Lung (tissue), 12 donors: ENCODE data around the gene DCAF7. TPM values are rescaled to one million over a fixed set of nuclear protein-coding genes. Genes with fewer than 3 reads are reported as not detected.

Experiments used
- ATAC-seq: fragments of 200-7000 bp; cut with Tn5 transposase; one replicate; pipeline ENCODE4 v1.9.1; 2020; ENCODE audit warnings: moderate number of reproducible peaks; ENCODE audit not compliant: insufficient read depth, low FRiP score
- DNase-seq, 3 donors: peaks; one replicate each; pipeline ENCODE4 v3.0.0-alpha.2; 2013 to 2017
- H3K27ac ChIP-seq, 2 donors: one replicate each; pipeline ENCODE4 v1.5.1; 2013; ENCODE audit warnings: mild to moderate bottlenecking in 2 of 2, moderate library complexity in 2 of 2, control low read depth in 1 of 2, inconsistent platforms in 1 of 2, low read depth in 1 of 2, low read length in 1 of 2
- H3K27me3 ChIP-seq, 3 donors: one replicate each; pipeline ENCODE4 v1.5.1; 2013; ENCODE audit warnings: low read length in 2 of 3; ENCODE audit not compliant: control insufficient read depth in 3 of 3, insufficient read depth in 3 of 3
- H3K36me3 ChIP-seq, 4 donors: one replicate each; pipeline ENCODE4 v1.5.1; 2013; ENCODE audit warnings: low read length in 4 of 4, mild to moderate bottlenecking in 1 of 4, moderate library complexity in 1 of 4; ENCODE audit not compliant: control insufficient read depth in 4 of 4, insufficient read depth in 4 of 4
- H3K4me1 ChIP-seq, 5 donors: one replicate each; pipeline ENCODE4 v1.5.1; 2013; ENCODE audit warnings: low read length in 5 of 5, mild to moderate bottlenecking in 2 of 5, moderate library complexity in 1 of 5; ENCODE audit not compliant: control insufficient read depth in 5 of 5, insufficient read depth in 5 of 5
- H3K4me3 ChIP-seq: one replicate; pipeline ENCODE4 v1.5.1; 2013; ENCODE audit warnings: mild to moderate bottlenecking, control low read depth, moderate library complexity
- H3K9ac ChIP-seq, 2 donors: one replicate each; pipeline ENCODE4 v1.5.1; 2013; ENCODE audit warnings: low read length in 2 of 2, control low read depth in 1 of 2; ENCODE audit not compliant: insufficient read depth in 1 of 2
- H3K9me3 ChIP-seq, 4 donors: one replicate each; pipeline ENCODE4 v1.5.1; 2013; ENCODE audit warnings: low read length in 3 of 4, mild to moderate bottlenecking in 1 of 4, moderate library complexity in 1 of 4; ENCODE audit not compliant: control insufficient read depth in 4 of 4, insufficient read depth in 3 of 4
- CTCF ChIP-seq: IDR thresholded peaks from 2 replicates; pipeline ENCODE4 v1.5.1; 2012; ENCODE audit warnings: mild to moderate bottlenecking; ENCODE audit errors: control extremely low read depth, extremely low read depth
- WGBS, 2 donors: extraction: QIAGEN DNeasy Blood & Tissue Kit; methylation state at CpG; one replicate each; pipeline ENCODE4 v1.1.7; 2013; 5-methylcytosine and 5-hydroxymethylcytosine counted together
- polyA plus RNA-seq, 2 donors: library from polyadenylated mRNA; stranded (reverse); fragments of 200-250 nt; gene quantifications; one replicate each; pipeline ENCODE4 v1.2.1, GENCODE V29; 2013
- total RNA-seq, 2 donors: library from RNA; depleted of rRNA in 1 of 2; stranded (reverse); fragments of >200 nt in 1 of 2; gene quantifications; one replicate each; pipeline ENCODE4 v1.2.1, GENCODE V29; 2014 to 2021
- donor health status: control.
- donor health status: control.
- donor health status: Bipolar disorder and iron deficiency.
- donor health status: healthy.
- donor health status: DM: yes; HTN: yes; CAD: no.

The DCAF7 gene
- total and polyA plus RNA-seq, 4 donors, result 21.7 to 76.6 (median 44.1) TPM

- no peak for TF ChIP-seq CTCF
- no peak overlapping the region for H3K27ac ChIP-seq
- no peak for DNase-seq
- H3K4me3 ChIP-seq, result no peak overlapping the region
- no peaks in the 10 kb centered on the region for H3K36me3 ChIP-seq
- no peaks in the 10 kb centered on the region for H3K9me3 ChIP-seq
- no peaks in the 10 kb centered on the region for H3K4me1 ChIP-seq
- peaks cover 0 to 32% (median 16%) of the 10 kb centered on the region in 3 donors for H3K27me3 ChIP-seq
- H3K9ac ChIP-seq, result no peak overlapping the region
- WGBS, 2 donors, result 87 to 93% methylated on average over 13 of the region's 13 CpGs
- ATAC-seq, result no peak
These were observed 15.3 kb upstream of the DCAF7 start for GRCh38 chr17:63534816-63535455.

- Histone ChIP-seq H3K4me1 (no peaks in the 10 kb centered on the region), H3K27me3 (peaks cover 0 to 33% (median 16%) of the 10 kb centered on the region in 3 donors), H3K9ac (no peak overlapping the region), H3K4me3 (no peak overlapping the region), H3K27ac (no peak overlapping the region), H3K9me3 (no peaks in the 10 kb centered on the region), H3K36me3 (no peaks in the 10 kb centered on the region)
- WGBS, 2 donors, result 95 to 96% methylated on average over 24 of the region's 24 CpGs
- DNase-seq, result no peak
- TF ChIP-seq CTCF, result no peak
- no peak for ATAC-seq
These were observed 14.6 kb upstream of the DCAF7 start for GRCh38 chr17:63535640-63536039.

GRCh38 chr17:63537001-63537400 lies 13.3 kb upstream of the DCAF7 start:
- no peak overlapping the region for H3K4me3 ChIP-seq
- no peaks in the 10 kb centered on the region for H3K9me3 ChIP-seq
- no peak overlapping the region for H3K9ac ChIP-seq
- no peak for DNase-seq
- no peak overlapping the region for H3K27ac ChIP-seq
- H3K36me3 ChIP-seq, result no peaks in the 10 kb centered on the region
- WGBS, 2 donors, result 90 to 94% methylated on average over 4 of the region's 4 CpGs
- no peak for TF ChIP-seq CTCF
- no peak for ATAC-seq
- no peaks in the 10 kb centered on the region for H3K4me1 ChIP-seq
- peaks cover 0 to 33% (median 16%) of the 10 kb centered on the region in 3 donors for H3K27me3 ChIP-seq
